GM19372 (cell line): ENCODE measurements around the gene PARP4.
"Not testable (repeated sequence)": the region's sequence is repeated elsewhere in the genome, so short reads cannot be mapped to it uniquely, and the experiment has no call there.

Experiments used
- ATAC-seq: cut with Tn5 transposase; IDR thresholded peaks from one replicate; pipeline ENCODE4 v1.9.1; 2021; ENCODE audit warnings: mild to moderate bottlenecking, low read depth, moderate library complexity; ENCODE audit not compliant: unreplicated experiment

Gene PARP4

DNA sequence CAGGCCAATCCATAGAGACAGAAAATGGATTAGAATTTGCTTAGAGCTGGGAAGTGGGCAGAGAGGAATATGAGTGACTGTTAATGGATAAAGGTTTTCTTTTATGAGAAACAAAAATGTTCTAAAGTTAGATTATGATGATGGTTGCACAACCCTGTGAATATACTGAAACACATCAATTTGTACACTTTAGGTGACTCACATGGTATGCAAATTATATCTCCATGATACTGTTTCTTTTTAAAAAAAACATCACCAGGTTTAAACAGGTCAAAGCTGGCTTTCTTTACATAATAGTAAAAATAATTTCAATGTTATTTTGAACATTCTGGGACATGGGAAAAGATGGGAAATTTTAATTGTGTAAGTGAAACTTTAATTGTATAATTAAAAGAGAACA lies 131.7 kb downstream of the PARP4 start:
- ATAC-seq = not testable (repeated sequence)

DNA sequence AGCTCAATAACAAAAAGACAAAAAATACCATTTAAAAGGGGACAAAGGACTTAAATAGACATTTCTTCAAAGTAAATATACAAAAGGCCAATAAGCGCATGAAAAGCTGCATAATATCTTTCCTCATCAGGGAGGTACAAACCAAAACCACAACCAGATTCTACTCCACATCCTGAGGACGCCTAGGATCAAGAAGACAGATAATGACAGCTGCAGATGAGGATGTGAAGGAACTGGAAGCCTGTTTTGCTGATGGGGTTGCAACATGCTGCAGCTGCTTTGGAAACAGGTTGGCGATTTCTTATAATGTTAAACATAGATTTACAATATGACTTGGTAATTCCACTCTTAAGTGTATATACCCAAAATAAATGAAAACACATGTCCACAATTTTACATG lies 132.4 kb downstream of the PARP4 start:
- ATAC-seq = not testable (repeated sequence)

DNA sequence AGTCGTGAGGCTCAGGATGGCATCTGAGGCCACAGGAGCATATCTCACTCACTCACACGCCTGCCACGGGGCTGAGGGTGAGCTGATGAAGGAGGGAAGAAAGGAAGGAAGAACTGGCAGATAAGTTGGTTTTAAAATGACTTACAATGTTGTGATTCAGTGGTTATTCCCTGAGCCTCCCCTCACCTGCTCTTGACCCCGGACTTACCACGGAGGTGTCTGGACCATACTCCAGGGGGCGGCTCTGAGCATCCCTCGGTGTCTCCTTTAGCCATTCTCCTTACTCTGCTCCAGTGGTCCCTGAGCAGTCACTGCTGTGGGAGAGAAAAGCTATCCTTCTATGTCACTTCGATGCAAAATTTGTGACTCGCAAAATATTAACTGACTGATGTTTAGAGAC lies 141.3 kb downstream of the PARP4 start:
- ATAC-seq = not testable (repeated sequence)
